ENCODE results near the gene NRP2. TPM values are rescaled to one million over a fixed set of nuclear protein-coding genes. Genes with fewer than 3 reads are reported as not detected.

The NRP2 gene
- total and polyA plus RNA-seq, 2 of the 13 experiments (the other 11 are each of a cell fraction or from before 2014, with no cell fraction given): 0.65 to 1.4 TPM

DNA sequence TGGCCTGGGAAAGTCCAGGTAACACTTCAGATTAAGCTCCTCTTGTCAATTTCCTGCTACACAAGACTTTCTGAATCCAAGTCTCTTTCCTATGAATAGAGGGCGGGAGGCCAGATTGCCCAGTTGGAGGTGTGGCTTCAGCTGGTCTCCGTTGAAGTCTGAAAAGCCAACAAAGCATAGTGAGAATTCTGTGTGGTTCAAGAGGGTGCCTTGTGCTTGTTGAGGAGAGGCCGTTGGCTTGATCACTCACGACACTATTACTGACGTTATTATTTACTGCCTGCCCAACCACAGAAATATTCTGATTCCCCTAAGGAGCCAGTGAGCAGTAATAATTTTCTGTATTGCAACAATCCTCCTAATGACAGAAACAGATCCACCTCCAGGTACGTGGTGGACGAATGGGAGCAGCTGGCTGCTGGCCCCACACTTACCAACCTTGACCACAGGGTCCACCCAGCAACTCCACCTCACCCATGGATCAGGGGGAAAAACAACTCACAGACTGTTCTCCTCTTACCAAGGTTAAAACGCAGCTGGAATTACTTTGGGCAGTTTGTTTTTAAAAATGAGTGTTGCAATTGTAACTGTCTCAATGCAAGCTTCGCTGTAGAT, 21.9 kb downstream of the NRP2 start (continued):
- TF ChIP-seq ZNF619 (CRISPR knock-in tag; IDR thresholded peaks at IDR 0.05): no peak
- TF ChIP-seq GFI1 (CRISPR knock-in tag; IDR thresholded peaks at IDR 0.05; ENCODE audit: borderline replicate concordance): no peak
- no peak for TF ChIP-seq MBD4 (IDR thresholded peaks at IDR 0.05; ENCODE audit: borderline replicate concordance, low read length)
- TF ChIP-seq NFE2L1 (CRISPR knock-in tag; IDR thresholded peaks at IDR 0.05; ENCODE audit: borderline replicate concordance): no peak
- TF ChIP-seq TERF1 (CRISPR knock-in tag; IDR thresholded peaks at IDR 0.05): no peak
- TF ChIP-seq, protein P1, sequence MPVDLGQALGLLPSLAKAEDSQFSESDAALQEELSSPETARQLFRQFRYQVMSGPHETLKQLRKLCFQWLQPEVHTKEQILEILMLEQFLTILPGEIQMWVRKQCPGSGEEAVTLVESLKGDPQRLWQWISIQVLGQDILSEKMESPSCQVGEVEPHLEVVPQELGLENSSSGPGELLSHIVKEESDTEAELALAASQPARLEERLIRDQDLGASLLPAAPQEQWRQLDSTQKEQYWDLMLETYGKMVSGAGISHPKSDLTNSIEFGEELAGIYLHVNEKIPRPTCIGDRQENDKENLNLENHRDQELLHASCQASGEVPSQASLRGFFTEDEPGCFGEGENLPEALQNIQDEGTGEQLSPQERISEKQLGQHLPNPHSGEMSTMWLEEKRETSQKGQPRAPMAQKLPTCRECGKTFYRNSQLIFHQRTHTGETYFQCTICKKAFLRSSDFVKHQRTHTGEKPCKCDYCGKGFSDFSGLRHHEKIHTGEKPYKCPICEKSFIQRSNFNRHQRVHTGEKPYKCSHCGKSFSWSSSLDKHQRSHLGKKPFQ (CRISPR knock-in tag; IDR thresholded peaks at IDR 0.05; ENCODE audit: insufficient replicate concordance): no peak
- TF ChIP-seq ZNF547 (CRISPR knock-in tag; IDR thresholded peaks at IDR 0.05): peak; percentile 63; the same call in 1 of the 2 replicates
- TF ChIP-seq CSRNP1 (CRISPR knock-in tag; IDR thresholded peaks at IDR 0.05): no peak
- TF ChIP-seq BCL6 (CRISPR knock-in tag; IDR thresholded peaks at IDR 0.05): 0 out of 2 replicates have a peak, but pooled peaks have one; percentile 10
- TF ChIP-seq HES4 (CRISPR knock-in tag; IDR thresholded peaks at IDR 0.05; ENCODE audit: borderline replicate concordance): 0 out of 2 replicates have a peak, but pooled peaks have one; percentile 57
- TF ChIP-seq ZFP36L1 (CRISPR knock-in tag; IDR thresholded peaks at IDR 0.05): no peak
- TF ChIP-seq MLXIP (CRISPR knock-in tag; IDR thresholded peaks at IDR 0.05; ENCODE audit: borderline replicate concordance): no peak
- TF ChIP-seq, protein P2, sequence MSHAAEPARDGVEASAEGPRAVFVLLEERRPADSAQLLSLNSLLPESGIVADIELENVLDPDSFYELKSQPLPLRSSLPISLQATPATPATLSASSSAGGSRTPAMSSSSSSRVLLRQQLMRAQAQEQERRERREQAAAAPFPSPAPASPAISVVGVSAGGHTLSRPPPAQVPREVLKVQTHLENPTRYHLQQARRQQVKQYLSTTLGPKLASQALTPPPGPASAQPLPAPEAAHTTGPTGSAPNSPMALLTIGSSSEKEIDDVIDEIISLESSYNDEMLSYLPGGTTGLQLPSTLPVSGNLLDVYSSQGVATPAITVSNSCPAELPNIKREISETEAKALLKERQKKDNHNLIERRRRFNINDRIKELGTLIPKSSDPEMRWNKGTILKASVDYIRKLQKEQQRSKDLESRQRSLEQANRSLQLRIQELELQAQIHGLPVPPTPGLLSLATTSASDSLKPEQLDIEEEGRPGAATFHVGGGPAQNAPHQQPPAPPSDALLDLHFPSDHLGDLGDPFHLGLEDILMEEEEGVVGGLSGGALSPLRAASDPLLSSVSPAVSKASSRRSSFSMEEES (CRISPR knock-in tag; IDR thresholded peaks at IDR 0.05): no peak
- TF ChIP-seq, protein P3, sequence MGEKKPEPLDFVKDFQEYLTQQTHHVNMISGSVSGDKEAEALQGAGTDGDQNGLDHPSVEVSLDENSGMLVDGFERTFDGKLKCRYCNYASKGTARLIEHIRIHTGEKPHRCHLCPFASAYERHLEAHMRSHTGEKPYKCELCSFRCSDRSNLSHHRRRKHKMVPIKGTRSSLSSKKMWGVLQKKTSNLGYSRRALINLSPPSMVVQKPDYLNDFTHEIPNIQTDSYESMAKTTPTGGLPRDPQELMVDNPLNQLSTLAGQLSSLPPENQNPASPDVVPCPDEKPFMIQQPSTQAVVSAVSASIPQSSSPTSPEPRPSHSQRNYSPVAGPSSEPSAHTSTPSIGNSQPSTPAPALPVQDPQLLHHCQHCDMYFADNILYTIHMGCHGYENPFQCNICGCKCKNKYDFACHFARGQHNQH (CRISPR knock-in tag; IDR thresholded peaks at IDR 0.05): 0 out of 2 replicates have a peak, but pooled peaks have one; percentile 14
- TF ChIP-seq SMYD3 (CRISPR knock-in tag; IDR thresholded peaks at IDR 0.05): peak; percentile 66; the same call in 1 of the 2 replicates
- TF ChIP-seq ZNF264 (CRISPR knock-in tag; IDR thresholded peaks at IDR 0.05): peak; percentile 59; the same call in 1 of the 2 replicates
- no peak for TF ChIP-seq ARNT (IDR thresholded peaks at IDR 0.05)
- TF ChIP-seq SALL1 (CRISPR knock-in tag; IDR thresholded peaks at IDR 0.05): peak; percentile 84
